IMR-90 (cell line): ENCODE measurements around the gene E2F4. TPM values are rescaled to one million over a fixed set of nuclear protein-coding genes. Genes with fewer than 3 reads are reported as not detected.
A peak's percentile ranks its signal among the peaks of the same experiment; 100 is the strongest.

Experiments used
- ATAC-seq: fragments of 200-7000 bp; cut with Tn5 transposase; 2 replicates; pipeline ENCODE4 v1.9.1; 2020; ENCODE audit warnings: low read depth, mild to moderate bottlenecking, moderate library complexity
- BruUV-seq: library from RNA; stranded (reverse); fragments of 400-500 nt; replicated peaks from 2 replicates; lab custom pipeline; 2021; lab: Mats Ljungman, UMichigan
- CTCF ChIA-PET: fragments of 300-600 bp; formaldehyde crosslinking; extraction: SDS; loops from one replicate; lab custom pipeline; 2021; ENCODE audit warnings: antibody characterized with exemption; lab: Yijun Ruan, JAX
- POLR2A ChIA-PET: fragments of 300-600 bp; sonication (Branson Sonifier 250); formaldehyde crosslinking; loops from one replicate; lab custom pipeline; 2022; ENCODE audit warnings: antibody characterized with exemption; ENCODE audit not compliant: unreplicated experiment; lab: Charles Lee
- DNase-seq: peaks from one replicate; pipeline ENCODE4 v3.0.0; 2013
- H2AFZ ChIP-seq: replicated peaks from 2 replicates; pipeline ENCODE3; 2013; ENCODE audit warnings: low read length, mild to moderate bottlenecking; ENCODE audit not compliant: poor library complexity
- H2AK5ac ChIP-seq: 2 replicates; pipeline ENCODE4 v1.6.1; 2013; ENCODE audit warnings: low read depth, low read length, inconsistent platforms
- H2AK9ac ChIP-seq: replicated peaks from 2 replicates; pipeline ENCODE3; 2013; ENCODE audit warnings: mild to moderate bottlenecking, low read depth, low read length, moderate library complexity; ENCODE audit not compliant: poor library complexity
- H2BK120ac ChIP-seq: 2 replicates; pipeline ENCODE4 v1.6.1; 2013; ENCODE audit warnings: low read depth, low read length, inconsistent platforms
- H2BK15ac ChIP-seq: 3 replicates; pipeline ENCODE4 v1.6.1; 2013; ENCODE audit warnings: low read depth, low read length, inconsistent platforms
- H2BK20ac ChIP-seq: 2 replicates; pipeline ENCODE4 v1.6.1; 2013; ENCODE audit warnings: low read depth, mild to moderate bottlenecking, inconsistent platforms, low read length, moderate library complexity
- H2BK5ac ChIP-seq: 2 replicates; pipeline ENCODE4 v1.6.1; 2013; ENCODE audit warnings: mild to moderate bottlenecking, low read depth, low read length, inconsistent platforms; ENCODE audit not compliant: poor library complexity, severe bottlenecking
- H3K14ac ChIP-seq: replicated peaks from 2 replicates; pipeline ENCODE4 v1.6.1; 2013; ENCODE audit warnings: low read depth, low read length, inconsistent platforms
- H3K18ac ChIP-seq: 2 replicates; pipeline ENCODE4 v1.6.1; 2013; ENCODE audit warnings: low read depth, low read length, control low read depth
- H3K23ac ChIP-seq: 2 replicates; pipeline ENCODE4 v1.6.1; 2013; ENCODE audit warnings: low read depth, low read length, inconsistent platforms
- H3K27ac ChIP-seq: 2 replicates; pipeline ENCODE4 v1.5.1; 2013; ENCODE audit warnings: mild to moderate bottlenecking, control low read depth, low read length; ENCODE audit not compliant: insufficient read depth
- H3K27me3 ChIP-seq: 2 replicates; pipeline ENCODE4 v1.6.1; 2013; ENCODE audit warnings: low read length; ENCODE audit not compliant: control insufficient read depth, insufficient read depth
- H3K36me3 ChIP-seq: 2 replicates; pipeline ENCODE4 v1.6.1; 2013; ENCODE audit warnings: low read length, mixed read lengths; ENCODE audit not compliant: control insufficient read depth, insufficient read depth
- H3K4ac ChIP-seq: 2 replicates; pipeline ENCODE4 v1.6.1; 2013; ENCODE audit warnings: low read depth, low read length, inconsistent platforms
- H3K4me1 ChIP-seq: 2 replicates; pipeline ENCODE4 v1.6.1; 2013; ENCODE audit warnings: low read length, mixed read lengths; ENCODE audit not compliant: control insufficient read depth, insufficient read depth
- H3K4me2 ChIP-seq: 2 replicates; pipeline ENCODE4 v1.6.1; 2013; ENCODE audit warnings: low read depth, mild to moderate bottlenecking, control low read depth, low read length, moderate library complexity
- H3K4me3 ChIP-seq: 2 replicates; pipeline ENCODE4 v1.5.1; 2013; ENCODE audit warnings: low read depth, mild to moderate bottlenecking, control low read depth, low read length, moderate library complexity; ENCODE audit not compliant: insufficient read depth
- H3K56ac ChIP-seq: 2 replicates; pipeline ENCODE4 v1.6.1; 2013; ENCODE audit warnings: low read length, inconsistent platforms; ENCODE audit not compliant: insufficient read depth; ENCODE audit errors: extremely low read depth
- H3K79me1 ChIP-seq, 2 experiments: 2 replicates each; pipeline ENCODE4 v1.6.1; 2013; ENCODE audit warnings: low read length in 2 of 2, inconsistent platforms in 1 of 2, low read depth in 1 of 2
- H3K9ac ChIP-seq: 2 replicates; pipeline ENCODE4 v1.6.1; 2013; ENCODE audit warnings: low read depth, low read length, control low read depth
- H3K9me1 ChIP-seq: 2 replicates; pipeline ENCODE4 v1.6.1; 2013; ENCODE audit warnings: low read length, inconsistent platforms; ENCODE audit not compliant: insufficient read depth
- H3K9me3 ChIP-seq: 2 replicates; pipeline ENCODE4 v1.6.1; 2013; ENCODE audit warnings: low read length; ENCODE audit not compliant: control insufficient read depth, insufficient read depth
- H4K20me1 ChIP-seq: 2 replicates; pipeline ENCODE4 v1.6.1; 2013; ENCODE audit warnings: low read length, inconsistent platforms; ENCODE audit not compliant: insufficient read depth
- H4K5ac ChIP-seq: 2 replicates; pipeline ENCODE4 v1.6.1; 2013; ENCODE audit warnings: mild to moderate bottlenecking, low read depth, low read length, control low read depth
- H4K8ac ChIP-seq, 2 experiments: 2 replicates each; pipeline ENCODE4 v1.6.1; 2013; ENCODE audit warnings: low read depth in 2 of 2, low read length in 2 of 2, control low read depth in 1 of 2, inconsistent platforms in 1 of 2
- H4K91ac ChIP-seq: 2 replicates; pipeline ENCODE4 v1.6.1; 2013; ENCODE audit warnings: low read depth, low read length, inconsistent platforms; ENCODE audit not compliant: insufficient read depth
- BHLHE40 ChIP-seq: fragments of 150-350 bp; IDR thresholded peaks from 2 replicates; pipeline ENCODE4 v1.6.1; 2016; ENCODE audit warnings: mild to moderate bottlenecking, low read depth, low read length
- CEBPB ChIP-seq: IDR thresholded peaks from 2 replicates; pipeline ENCODE4 v1.6.1; 2012; ENCODE audit warnings: low read depth, low read length, improper control_type of control experiment
- CHD1 ChIP-seq: IDR thresholded peaks from 2 replicates; pipeline ENCODE4 v1.6.1; 2012; ENCODE audit warnings: low read depth, low read length, improper control_type of control experiment
- FOS ChIP-seq: fragments of 150-350 bp; IDR thresholded peaks from 2 replicates; pipeline ENCODE4 v1.6.1; 2016; ENCODE audit warnings: low read depth, low read length
- MAFK ChIP-seq: IDR thresholded peaks from 2 replicates; pipeline ENCODE4 v1.6.1; 2012; ENCODE audit warnings: low read depth, low read length, improper control_type of control experiment
- MAZ ChIP-seq: IDR thresholded peaks from 2 replicates; pipeline ENCODE4 v1.6.1; 2012; ENCODE audit warnings: low read depth, mild to moderate bottlenecking, low read length, improper control_type of control experiment, moderate library complexity, borderline replicate concordance
- MXI1 ChIP-seq: IDR thresholded peaks from 2 replicates; pipeline ENCODE4 v1.6.1; 2012; ENCODE audit warnings: low read depth, mild to moderate bottlenecking, low read length, moderate library complexity, borderline replicate concordance
- NFE2L2 ChIP-seq: fragments of 150-350 bp; IDR thresholded peaks from 2 replicates; pipeline ENCODE4 v1.6.1; 2016; ENCODE audit warnings: low read depth, mild to moderate bottlenecking, low read length
- POLR2A ChIP-seq: IDR thresholded peaks from 2 replicates; pipeline ENCODE4 v1.6.1; 2012; ENCODE audit warnings: mild to moderate bottlenecking, low read depth, low read length
- RAD21 ChIP-seq: IDR thresholded peaks from 2 replicates; pipeline ENCODE4 v1.6.1; 2012; ENCODE audit warnings: low read length, improper control_type of control experiment
- RCOR1 ChIP-seq: IDR thresholded peaks from 2 replicates; pipeline ENCODE4 v1.6.1; 2012; ENCODE audit warnings: mild to moderate bottlenecking, low read length, improper control_type of control experiment; ENCODE audit not compliant: insufficient replicate concordance
- RFX5 ChIP-seq: IDR thresholded peaks from 2 replicates; pipeline ENCODE4 v1.8.0; 2012; ENCODE audit warnings: low read depth, mild to moderate bottlenecking, low read length, moderate library complexity
- SMC3 ChIP-seq: fragments of 150-350 bp; IDR thresholded peaks from 2 replicates; pipeline ENCODE4 v1.6.1; 2016; ENCODE audit warnings: low read depth, mild to moderate bottlenecking, antibody characterized with exemption, low read length, moderate library complexity
- WGBS, 2 experiments: methylation state at CpG; one replicate each; pipeline versions ENCODE4 v1.1.5 to v1.1.7; 2013; ENCODE audit warnings: missing lambda C conversion rate in 2 of 2; ENCODE audit not compliant: insufficient read length in 1 of 2; ENCODE audit errors: extremely low coverage in 2 of 2; 5-methylcytosine and 5-hydroxymethylcytosine counted together
- dilution Hi-C: fragments of 300-500 bp; cut with HindIII; formaldehyde crosslinking; loops from one replicate; pipeline ENCODE4 v1.14.3; 2018; ENCODE audit warnings: low sequenced_read_pairs; ENCODE audit not compliant: unreplicated experiment
- in situ Hi-C: fragments of 300-500 bp; cut with MboI; formaldehyde crosslinking; loops from 3 replicates; pipeline ENCODE4 v1.14.3; 2019; ENCODE audit warnings: low sequenced_read_pairs, inconsistent platforms, mixed read lengths
- intact Hi-C: fragments of 100-400 bp; cut with micrococcal nuclease; formaldehyde crosslinking; loops from 2 replicates; pipeline ENCODE4 v1.10.0; 2022
- polyA plus RNA-seq, 3 experiments: library from polyadenylated mRNA; depleted of rRNA; stranded (reverse); fragments of >200 nt; gene quantifications; 2 replicates each; pipeline ENCODE4 v1.2.3, GENCODE V29; 2012; ENCODE audit warnings: low replicate concordance in 1 of 3
- total RNA-seq: library from RNA; depleted of rRNA; stranded (reverse); fragments of >200 nt; gene quantifications from 2 replicates; pipeline ENCODE4 v1.2.3, GENCODE V29; 2012
- TF ChIP-seq, protein P1 (sequence below): fragments of 150-350 bp; IDR thresholded peaks from 2 replicates; pipeline ENCODE4 v1.6.1; 2017; ENCODE audit warnings: mild to moderate bottlenecking, antibody characterized with exemption, low read length, low read depth
- TF ChIP-seq, protein P2 (sequence below): fragments of 150-350 bp; IDR thresholded peaks from 2 replicates; pipeline ENCODE4 v1.6.1; 2016; ENCODE audit warnings: low read depth, mild to moderate bottlenecking, low read length, moderate library complexity, borderline replicate concordance
- TF ChIP-seq, protein P3 (sequence below): conservative IDR thresholded peaks from 2 replicates; pipeline ENCODE4 v1.5.1; 2012; ENCODE audit warnings: mild to moderate bottlenecking, low read depth, low read length, improper control_type of control experiment

The E2F4 gene
- total and polyA plus RNA-seq, 2 of the 4 experiments (the other 2 are of a cell fraction), result 63.4 to 103 TPM

DNA sequence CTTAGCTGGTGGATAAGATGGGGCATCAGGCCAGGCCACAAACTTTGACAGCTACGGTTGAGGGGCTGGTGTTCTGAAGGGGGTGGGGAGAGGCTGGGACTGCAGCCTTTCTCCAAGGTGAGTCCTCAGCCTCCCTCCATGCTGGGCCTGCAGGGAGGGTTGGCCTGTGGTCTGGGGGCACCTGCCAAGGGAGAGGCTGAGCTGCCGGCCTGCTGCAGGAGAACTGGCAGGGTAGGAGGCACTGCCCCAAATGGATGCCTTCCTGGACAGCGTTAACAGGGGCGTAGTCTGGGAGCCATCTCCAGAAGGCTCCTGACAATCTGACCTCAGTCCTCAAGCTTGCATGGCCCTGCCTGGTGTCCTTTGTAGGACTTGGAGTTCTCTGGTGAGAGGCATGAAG, 12.1 kb downstream of the E2F4 start:
- Histone ChIP-seq H3K36me3 (peaks cover 28% of the 10 kb centered on the region), H2BK120ac (no peak overlapping the region), H3K9ac (no peak overlapping the region), H3K9me1 (peaks cover 15% of the 10 kb centered on the region), H3K27me3 (no peaks in the 10 kb centered on the region), H3K4me3 (no peak overlapping the region), H3K79me1 (peaks cover 0 to 9% of the 10 kb centered on the region in 2 experiments; a peak in 1 of 4 replicates), H3K27ac (no peak overlapping the region), H4K5ac (no peak overlapping the region), H4K20me1 (0 out of 2 replicates have a peak, but pooled peaks cover 6% of the 10 kb centered on the region), H3K4me1 (peaks cover 8% of the 10 kb centered on the region), H3K14ac (no peak overlapping the region), H2AFZ (no peak overlapping the region), H4K91ac (no peak overlapping the region), H3K9me3 (no peaks in the 10 kb centered on the region), H3K56ac (no peak overlapping the region), H2BK15ac (no peak overlapping the region), H2BK20ac (no peak overlapping the region), H3K4ac (no peak overlapping the region), H2BK5ac (no peak overlapping the region), H2AK5ac (no peak overlapping the region), H3K18ac (no peak overlapping the region), H3K4me2 (no peak overlapping the region), H4K8ac (no peak overlapping the region), H3K23ac (no peak overlapping the region), H2AK9ac (peak overlapping the region; percentile 42)
- dilution Hi-C loops (no loop called here), in situ Hi-C loops (no loop called here), intact Hi-C loops (no loop called here)
- POLR2A ChIA-PET, result interaction anchor here (0.6 kb wide), 1 partner anchor 33 kb away, joined by 7 read pairs; the partner anchor contains the start of gene NOL3
- TF ChIP-seq POLR2A (no peak), BHLHE40 (no peak), RFX5 (no peak), MAFK (no peak), CEBPB (no peak), CHD1 (no peak), MXI1 (no peak), RAD21 (no peak), RCOR1 (no peak), NFE2L2 (no peak), SMC3 (no peak), MAZ (no peak), FOS (no peak)
- TF ChIP-seq, protein P1, sequence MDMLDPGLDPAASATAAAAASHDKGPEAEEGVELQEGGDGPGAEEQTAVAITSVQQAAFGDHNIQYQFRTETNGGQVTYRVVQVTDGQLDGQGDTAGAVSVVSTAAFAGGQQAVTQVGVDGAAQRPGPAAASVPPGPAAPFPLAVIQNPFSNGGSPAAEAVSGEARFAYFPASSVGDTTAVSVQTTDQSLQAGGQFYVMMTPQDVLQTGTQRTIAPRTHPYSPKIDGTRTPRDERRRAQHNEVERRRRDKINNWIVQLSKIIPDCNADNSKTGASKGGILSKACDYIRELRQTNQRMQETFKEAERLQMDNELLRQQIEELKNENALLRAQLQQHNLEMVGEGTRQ, result no peak
- TF ChIP-seq, protein P2, sequence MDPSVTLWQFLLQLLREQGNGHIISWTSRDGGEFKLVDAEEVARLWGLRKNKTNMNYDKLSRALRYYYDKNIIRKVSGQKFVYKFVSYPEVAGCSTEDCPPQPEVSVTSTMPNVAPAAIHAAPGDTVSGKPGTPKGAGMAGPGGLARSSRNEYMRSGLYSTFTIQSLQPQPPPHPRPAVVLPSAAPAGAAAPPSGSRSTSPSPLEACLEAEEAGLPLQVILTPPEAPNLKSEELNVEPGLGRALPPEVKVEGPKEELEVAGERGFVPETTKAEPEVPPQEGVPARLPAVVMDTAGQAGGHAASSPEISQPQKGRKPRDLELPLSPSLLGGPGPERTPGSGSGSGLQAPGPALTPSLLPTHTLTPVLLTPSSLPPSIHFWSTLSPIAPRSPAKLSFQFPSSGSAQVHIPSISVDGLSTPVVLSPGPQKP, result no peak
- TF ChIP-seq, protein P3, sequence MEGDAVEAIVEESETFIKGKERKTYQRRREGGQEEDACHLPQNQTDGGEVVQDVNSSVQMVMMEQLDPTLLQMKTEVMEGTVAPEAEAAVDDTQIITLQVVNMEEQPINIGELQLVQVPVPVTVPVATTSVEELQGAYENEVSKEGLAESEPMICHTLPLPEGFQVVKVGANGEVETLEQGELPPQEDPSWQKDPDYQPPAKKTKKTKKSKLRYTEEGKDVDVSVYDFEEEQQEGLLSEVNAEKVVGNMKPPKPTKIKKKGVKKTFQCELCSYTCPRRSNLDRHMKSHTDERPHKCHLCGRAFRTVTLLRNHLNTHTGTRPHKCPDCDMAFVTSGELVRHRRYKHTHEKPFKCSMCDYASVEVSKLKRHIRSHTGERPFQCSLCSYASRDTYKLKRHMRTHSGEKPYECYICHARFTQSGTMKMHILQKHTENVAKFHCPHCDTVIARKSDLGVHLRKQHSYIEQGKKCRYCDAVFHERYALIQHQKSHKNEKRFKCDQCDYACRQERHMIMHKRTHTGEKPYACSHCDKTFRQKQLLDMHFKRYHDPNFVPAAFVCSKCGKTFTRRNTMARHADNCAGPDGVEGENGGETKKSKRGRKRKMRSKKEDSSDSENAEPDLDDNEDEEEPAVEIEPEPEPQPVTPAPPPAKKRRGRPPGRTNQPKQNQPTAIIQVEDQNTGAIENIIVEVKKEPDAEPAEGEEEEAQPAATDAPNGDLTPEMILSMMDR, result no peak
- no CpG with 5 or more reads among the region's 4 CpGs for WGBS, 2 experiments
- CTCF ChIA-PET, result interaction anchor here (0.7 kb wide), 1 partner anchor 196 kb away, joined by 3 read pairs; no protein-coding TSS in a partner anchor
- BruUV-seq, result no TSS peak
- DNase-seq, result no peak
- ATAC-seq, result no peak
